ENCODE results near the gene FRYL. TPM values are rescaled to one million over a fixed set of nuclear protein-coding genes. Genes with fewer than 3 reads are reported as not detected.

Gene FRYL
- total and polyA plus RNA-seq, 2 of the 8 experiments (the other 6 are each of a cell fraction or from before 2014, with no cell fraction given) = 8.0 to 36.5 TPM

GRCh38 chr4:48686369-48686768 lies 93.7 kb downstream of the FRYL start:
- Histone ChIP-seq H3K9ac (replicated peaks in 1 of 4; ENCODE audit: extremely low read depth in 1 of 4, low read depth in 3 of 4, low read length in 3 of 4) (no peak overlapping the region), H4K5ac (ENCODE audit: insufficient read length, low read depth, low read length) (no peak overlapping the region), H2BK120ac (replicated peaks; ENCODE audit: low read depth, low read length) (no peak overlapping the region), H4K20me1 (replicated peaks in 1 of 2; ENCODE audit: control insufficient read depth in 1 of 2, insufficient read depth in 2 of 2, low read length in 2 of 2) (no peaks in the 10 kb centered on the region), H3K14ac (ENCODE audit: insufficient read length) (no peak overlapping the region), H4K8ac (ENCODE audit: extremely low read depth, insufficient read depth, low read length) (no peak overlapping the region), H3K79me2 (ENCODE audit: control insufficient read depth in 1 of 2, insufficient read depth in 2 of 2, low read length in 2 of 2) (peaks cover 0 to 52% of the 10 kb centered on the region in 2 experiments; a peak in 2 of 4 replicates), H3K4me2 (ENCODE audit: insufficient read depth in 1 of 2, low read depth in 2 of 2, low read length in 2 of 2) (no peak overlapping the region), H2BK5ac (ENCODE audit: low read depth, low read length) (no peak overlapping the region), H3K56ac (replicated peaks; ENCODE audit: insufficient read length, low read depth, low read length) (no peak overlapping the region), H3K4me3 (ENCODE audit: extremely low read depth in 1 of 4, insufficient read depth in 2 of 4, low read depth in 3 of 4, low read length in 4 of 4) (no peak overlapping the region), H2AK5ac (ENCODE audit: low read depth, low read length) (no peak overlapping the region), H2BK15ac (ENCODE audit: low read length) (no peak overlapping the region), H2BK12ac (ENCODE audit: low read depth, low read length) (no peak overlapping the region), H3K27ac (ENCODE audit: low read depth, low read length) (no peak overlapping the region), H3K23me2 (ENCODE audit: low read depth, low read length) (no peaks in the 10 kb centered on the region), H3K36me3 (ENCODE audit: control insufficient read depth in 2 of 4, insufficient read depth in 4 of 4, low read length in 3 of 4) (no peaks in the 10 kb centered on the region), H2AFZ (ENCODE audit: low read length) (no peak overlapping the region), H3K23ac (ENCODE audit: insufficient read length) (no peak overlapping the region), H4K91ac (replicated peaks; ENCODE audit: insufficient read length, low read length) (no peak overlapping the region), H3K4ac (replicated peaks; ENCODE audit: insufficient read length, low read depth, low read length) (no peak overlapping the region), H3K27me3 (replicated peaks in 1 of 4; ENCODE audit: control insufficient read depth in 3 of 4, extremely low read depth in 1 of 4, insufficient read depth in 3 of 4, low read length in 3 of 4) (no peaks in the 10 kb centered on the region), H3K18ac (ENCODE audit: extremely low read depth, low read length) (no peak overlapping the region), H3K4me1 (replicated peaks in 1 of 4; ENCODE audit: control insufficient read depth in 3 of 4, insufficient read depth in 4 of 4, low read length in 3 of 4) (no peaks in the 10 kb centered on the region), H3K79me1 (ENCODE audit: low read depth, low read length) (no peaks in the 10 kb centered on the region), H3K9me3 (ENCODE audit: insufficient read depth in 2 of 2, low read depth in 1 of 2, low read length in 1 of 2) (no peaks in the 10 kb centered on the region), H2BK20ac (ENCODE audit: low read length) (no peak overlapping the region)
- WGBS, 2 experiments (ENCODE audit: extremely low coverage in 1 of 2, insufficient coverage in 1 of 2, insufficient read length in 1 of 2, insufficient replicate concordance in 2 of 2, low coverage in 1 of 2, low lambda C conversion rate in 2 of 2, missing lambda C conversion rate in 1 of 2) = 89% methylated on average over 3 of the region's 3 CpGs; no CpG with 5 or more reads in 1 of the 2 experiments
- FAIRE-seq (no peak), DNase-seq (ENCODE audit: low read depth in 1 of 2, low spot score in 2 of 2) (no peak)
- CTCF ChIA-PET (ENCODE audit: partially characterized antibody) = interaction anchor here (0.7 kb wide), 1 partner anchor 108 kb away, joined by 3 read pairs; no protein-coding TSS in a partner anchor
- POLR2A ChIA-PET (ENCODE audit: partially characterized antibody) = interaction anchor here (1.1 kb wide), 1 partner anchor 14 kb away, joined by 3 read pairs; no protein-coding TSS in a partner anchor
- no peak for TF ChIP-seq EP300 (IDR thresholded peaks at IDR 0.05; ENCODE audit: borderline replicate concordance in 1 of 2, low read depth in 2 of 2, low read length in 2 of 2)
- no peak for TF ChIP-seq JUN (IDR thresholded peaks at IDR 0.05; ENCODE audit: low read depth, low read length)
- TF ChIP-seq SAP30 (IDR thresholded peaks at IDR 0.05; ENCODE audit: insufficient read depth, insufficient replicate concordance, low read length) = no peak
- TF ChIP-seq ATF2 (IDR thresholded peaks at IDR 0.05; ENCODE audit: low read length) = no peak
- no peak for TF ChIP-seq BCL11A (IDR thresholded peaks at IDR 0.05; ENCODE audit: low read depth in 2 of 2, low read length in 2 of 2)
- no peak for TF ChIP-seq PHF8 (conservative IDR thresholded peaks at IDR 0.05; ENCODE audit: low read depth, low read length)
- no peak for TF ChIP-seq SIRT6 (IDR thresholded peaks at IDR 0.05; ENCODE audit: low read length)
- TF ChIP-seq TCF12 (IDR thresholded peaks at IDR 0.05; ENCODE audit: low read depth, low read length) = no peak
- TF ChIP-seq HDAC6 (IDR thresholded peaks at IDR 0.05; ENCODE audit: low read depth, low read length) = no peak
- TF ChIP-seq HDAC2 (IDR thresholded peaks at IDR 0.05; ENCODE audit: borderline replicate concordance in 1 of 2, low read depth in 2 of 2, low read length in 2 of 2) = no peak
- TF ChIP-seq CBX5 (IDR thresholded peaks at IDR 0.05; ENCODE audit: low read depth, low read length) = no peak
- TF ChIP-seq JUND (IDR thresholded peaks at IDR 0.05; ENCODE audit: low read length) = no peak

Data from H1 (cell line).